Measurements from ENCODE around the gene FOXP3.

DNA sequence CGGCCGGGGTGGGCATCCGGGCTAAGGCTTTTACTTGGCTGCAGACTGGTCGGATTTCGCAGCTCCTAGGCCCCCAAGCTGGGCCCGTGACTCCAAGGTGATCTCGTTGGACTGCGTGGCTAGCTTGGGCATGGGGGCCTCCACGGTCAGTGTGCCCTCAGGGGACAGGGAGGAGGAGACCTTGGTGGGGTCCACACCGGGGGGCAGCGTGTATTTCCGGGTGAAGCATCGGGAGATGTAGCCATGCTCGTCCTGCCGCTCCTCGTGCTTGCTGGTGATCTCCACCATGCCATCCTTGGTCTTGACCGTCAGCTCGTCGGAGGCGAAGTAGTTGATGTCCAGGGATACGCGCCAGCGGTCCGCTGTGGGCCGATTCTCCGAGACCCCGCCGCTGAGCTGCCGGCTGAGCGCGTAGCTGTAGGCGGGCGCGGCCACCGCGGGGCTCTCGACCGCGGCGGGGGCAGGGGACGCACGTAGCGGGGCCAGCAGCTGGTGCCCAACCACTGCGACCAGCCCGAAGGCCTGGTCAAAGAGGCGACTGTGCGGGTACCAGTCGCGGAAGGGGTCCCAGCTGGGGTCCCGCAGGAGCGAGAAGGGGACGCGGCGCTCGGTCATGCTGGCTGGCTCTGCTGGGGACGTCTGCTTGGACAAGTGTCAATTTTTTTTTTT lies 30.5 kb downstream of the FOXP3 start:
- no peak for TF ChIP-seq POLR2AphosphoS5 (IDR thresholded peaks at IDR 0.05; ENCODE audit: insufficient read depth in 1 of 2, low read depth in 1 of 2)
- TF ChIP-seq, protein P1, sequence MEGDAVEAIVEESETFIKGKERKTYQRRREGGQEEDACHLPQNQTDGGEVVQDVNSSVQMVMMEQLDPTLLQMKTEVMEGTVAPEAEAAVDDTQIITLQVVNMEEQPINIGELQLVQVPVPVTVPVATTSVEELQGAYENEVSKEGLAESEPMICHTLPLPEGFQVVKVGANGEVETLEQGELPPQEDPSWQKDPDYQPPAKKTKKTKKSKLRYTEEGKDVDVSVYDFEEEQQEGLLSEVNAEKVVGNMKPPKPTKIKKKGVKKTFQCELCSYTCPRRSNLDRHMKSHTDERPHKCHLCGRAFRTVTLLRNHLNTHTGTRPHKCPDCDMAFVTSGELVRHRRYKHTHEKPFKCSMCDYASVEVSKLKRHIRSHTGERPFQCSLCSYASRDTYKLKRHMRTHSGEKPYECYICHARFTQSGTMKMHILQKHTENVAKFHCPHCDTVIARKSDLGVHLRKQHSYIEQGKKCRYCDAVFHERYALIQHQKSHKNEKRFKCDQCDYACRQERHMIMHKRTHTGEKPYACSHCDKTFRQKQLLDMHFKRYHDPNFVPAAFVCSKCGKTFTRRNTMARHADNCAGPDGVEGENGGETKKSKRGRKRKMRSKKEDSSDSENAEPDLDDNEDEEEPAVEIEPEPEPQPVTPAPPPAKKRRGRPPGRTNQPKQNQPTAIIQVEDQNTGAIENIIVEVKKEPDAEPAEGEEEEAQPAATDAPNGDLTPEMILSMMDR (IDR thresholded peaks at IDR 0.05), result no peak

Measured in vagina (tissue), 2 donors.